ENCODE measurements around the gene HECTD4.

- TF ChIP-seq MXI1 (conservative IDR thresholded peaks at IDR 0.05; ENCODE audit: poor library complexity, severe bottlenecking) (no peak), CTCF (IDR thresholded peaks at IDR 0.05; ENCODE audit: poor library complexity, severe bottlenecking) (no peak), POLR2AphosphoS5 (IDR thresholded peaks at IDR 0.05) (peak; percentile 23), TAF1 (IDR thresholded peaks at IDR 0.05; ENCODE audit: low read depth) (no peak), EZH2 (IDR thresholded peaks at IDR 0.05; ENCODE audit: borderline replicate concordance, insufficient read depth, low read length, poor library complexity, severe bottlenecking) (no peak), REST (IDR thresholded peaks at IDR 0.05; ENCODE audit: borderline replicate concordance) (no peak)
Measured at GRCh38 chr12:112153181-112153892, 228.9 kb downstream of the HECTD4 start.

Data from neural cell (in vitro differentiated cells).